HepG2 (cell line): ENCODE results near the gene CCDC17. TPM values are rescaled to one million over a fixed set of nuclear protein-coding genes. Genes with fewer than 3 reads are reported as not detected.

ENCODE experiments used
- ATAC-seq: fragments of 200-7000 bp; cut with Tn5 transposase; 3 replicates; pipeline ENCODE4 v1.9.1; 2020; ENCODE audit warnings: mild to moderate bottlenecking, moderate library complexity
- BruUV-seq: library from RNA; stranded (reverse); fragments of 400-500 nt; replicated peaks from 2 replicates; lab custom pipeline; 2021; lab: Mats Ljungman, UMichigan
- CTCF ChIA-PET: fragments of 300-600 bp; formaldehyde crosslinking; extraction: SDS; loops from one replicate; lab custom pipeline; 2021; ENCODE audit warnings: low total read pairs, inconsistent platforms, low intra/inter-chr PET ratio; lab: Yijun Ruan, JAX
- POLR2A ChIA-PET: fragments of 350-600 bp; sonication (Branson Sonifier 250); formaldehyde crosslinking; loops from one replicate; lab custom pipeline; 2020; ENCODE audit warnings: antibody characterized with exemption, inconsistent platforms; lab: Yijun Ruan, JAX
- DNase-seq: peaks from one replicate; pipeline ENCODE4 v3.0.0-alpha.2; 2015; ENCODE audit warnings: low spot score
- FAIRE-seq: peaks from 3 replicates; lab custom pipeline; 2011; peaks lifted over from hg19 to GRCh38; lab: Jason Lieb, UNC
- H2AFZ ChIP-seq: one replicate; pipeline ENCODE4 v1.6.1; 2011; ENCODE audit warnings: low read length, inconsistent platforms
- H3K27ac ChIP-seq: fragments of 300-600 bp; 3 replicates; pipeline ENCODE4 v1.8.0; 2011; ENCODE audit warnings: mixed run types, mild to moderate bottlenecking, mixed read lengths, low read length, inconsistent platforms; ENCODE audit not compliant: insufficient read depth; ENCODE audit errors: extremely low read length
- H3K27me3 ChIP-seq, 2 experiments: fragments of 200-600 bp in 1 of 2; 2 replicates in 1 of 2; 3 replicates in 1 of 2; pipeline versions ENCODE4 v1.6.0 to v1.8.0; 2011; ENCODE audit warnings: low read length in 2 of 2, mild to moderate bottlenecking in 2 of 2, moderate library complexity in 2 of 2, inconsistent platforms in 1 of 2; ENCODE audit not compliant: insufficient read depth in 2 of 2, control insufficient read depth in 1 of 2
- H3K36me3 ChIP-seq, 2 experiments: fragments of 200-600 bp in 1 of 2; replicated peaks in 1 of 2; 2 replicates in 1 of 2; 3 replicates in 1 of 2; pipeline versions ENCODE4 v1.5.1 to v1.8.0; 2011; ENCODE audit warnings: low read length in 2 of 2, inconsistent platforms in 1 of 2; ENCODE audit not compliant: insufficient read depth in 2 of 2, control insufficient read depth in 1 of 2
- H3K4me1 ChIP-seq: 2 replicates; pipeline ENCODE4 v1.5.1; 2012; ENCODE audit warnings: low read length, inconsistent platforms; ENCODE audit not compliant: insufficient read depth
- H3K4me2 ChIP-seq: 2 replicates; pipeline ENCODE4 v1.6.0; 2011; ENCODE audit warnings: low read depth, low read length, inconsistent platforms
- H3K4me3 ChIP-seq, 3 experiments: fragments of 200-600 bp in 1 of 3; sonication (generic), shearing (Covaris generic) in 1 of 3; replicated peaks in 1 of 3; 2 replicates each; pipeline ENCODE4 v1.5.1; 2011 to 2016; ENCODE audit warnings: low read length in 3 of 3, inconsistent platforms in 2 of 3, low read depth in 2 of 3, mild to moderate bottlenecking in 2 of 3, control low read depth in 1 of 3, mixed read lengths in 1 of 3; ENCODE audit not compliant: insufficient read depth in 1 of 3
- H3K79me2 ChIP-seq: one replicate; pipeline ENCODE4 v1.6.1; 2011; ENCODE audit warnings: low read length, inconsistent platforms; ENCODE audit not compliant: insufficient read depth
- H3K9ac ChIP-seq: 2 replicates; pipeline ENCODE4 v1.6.0; 2011; ENCODE audit warnings: mild to moderate bottlenecking, low read depth, low read length, inconsistent platforms; ENCODE audit not compliant: insufficient read depth
- H3K9me3 ChIP-seq: 2 replicates; pipeline ENCODE4 v1.5.1; 2012; ENCODE audit warnings: mild to moderate bottlenecking, low read length
- H4K20me1 ChIP-seq: 2 replicates; pipeline ENCODE4 v1.6.0; 2011; ENCODE audit warnings: inconsistent platforms, mild to moderate bottlenecking, low read length, moderate library complexity; ENCODE audit not compliant: insufficient read depth
- CENPBD1 ChIP-seq: sonication (generic); formaldehyde crosslinking; IDR thresholded peaks from 2 replicates; pipeline ENCODE4 v1.8.0; 2022; ENCODE audit warnings: missing genetic modification reagents, low read depth, mild to moderate bottlenecking, borderline replicate concordance
- HCFC1 ChIP-seq: fragments of 150-350 bp; IDR thresholded peaks from 2 replicates; pipeline ENCODE4 v1.6.1; 2014; ENCODE audit warnings: low read depth, low read length
- HES4 ChIP-seq: sonication (generic); formaldehyde crosslinking; IDR thresholded peaks from 2 replicates; pipeline ENCODE4 v1.9.0; 2021; ENCODE audit warnings: mild to moderate bottlenecking, missing genetic modification reagents, borderline replicate concordance
- HOXA3 ChIP-seq: sonication (generic); formaldehyde crosslinking; IDR thresholded peaks from 2 replicates; pipeline ENCODE4 v1.5.0; 2020; ENCODE audit warnings: missing genetic modification reagents
- HOXA5 ChIP-seq: sonication (generic); formaldehyde crosslinking; IDR thresholded peaks from 2 replicates; pipeline ENCODE4 v1.4.0; 2020; ENCODE audit warnings: missing genetic modification reagents
- NFYC ChIP-seq: IDR thresholded peaks from 2 replicates; pipeline ENCODE4 v1.6.1; 2016; ENCODE audit warnings: missing genetic modification reagents, missing compliant biosample characterization
- PHF20 ChIP-seq: sonication (generic); formaldehyde crosslinking; IDR thresholded peaks from 2 replicates; pipeline ENCODE4 v1.5.0; 2020; ENCODE audit warnings: mild to moderate bottlenecking, missing genetic modification reagents
- SMARCC2 ChIP-seq: fragments of 450-650 bp; IDR thresholded peaks from 2 replicates; pipeline ENCODE4 v1.6.1; 2017; ENCODE audit warnings: antibody characterized with exemption, mild to moderate bottlenecking
- TGIF2 ChIP-seq: IDR thresholded peaks from 2 replicates; pipeline ENCODE4 v1.6.1; 2016; ENCODE audit warnings: control low read depth, missing compliant biosample characterization
- YEATS4 ChIP-seq: sonication (generic); formaldehyde crosslinking; IDR thresholded peaks from 2 replicates; pipeline ENCODE4 v1.4.0; 2020; ENCODE audit warnings: missing genetic modification reagents, borderline replicate concordance
- ZBTB38 ChIP-seq: sonication (generic); formaldehyde crosslinking; IDR thresholded peaks from 2 replicates; pipeline ENCODE4 v1.5.1; 2020; ENCODE audit warnings: mild to moderate bottlenecking, missing genetic modification reagents
- ZC3H13 ChIP-seq: sonication (generic); formaldehyde crosslinking; IDR thresholded peaks from 2 replicates; pipeline ENCODE4 v1.8.1; 2023; ENCODE audit warnings: mild to moderate bottlenecking, missing genetic modification reagents, moderate library complexity
- ZNF335 ChIP-seq: sonication (generic); formaldehyde crosslinking; IDR thresholded peaks from 2 replicates; pipeline ENCODE4 v1.4.0; 2020; ENCODE audit warnings: missing genetic modification reagents
- ZNF383 ChIP-seq: sonication (generic); formaldehyde crosslinking; IDR thresholded peaks from 2 replicates; pipeline ENCODE4 v1.4.0; 2020; ENCODE audit warnings: missing genetic modification reagents, mild to moderate bottlenecking, borderline replicate concordance
- ZNF570 ChIP-seq: sonication (generic); formaldehyde crosslinking; IDR thresholded peaks from 2 replicates; pipeline ENCODE4 v1.4.0; 2020; ENCODE audit warnings: mild to moderate bottlenecking, missing genetic modification reagents, borderline replicate concordance
- ZNF788 ChIP-seq: sonication (generic); formaldehyde crosslinking; IDR thresholded peaks from 2 replicates; pipeline ENCODE4 v1.5.0; 2020; ENCODE audit warnings: mild to moderate bottlenecking, missing genetic modification reagents, borderline replicate concordance
- WGBS: methylation state at CpG from one replicate; pipeline ENCODE4 v1.1.6; 2017; ENCODE audit warnings: low lambda C conversion rate; 5-methylcytosine and 5-hydroxymethylcytosine counted together
- in situ Hi-C: cut with HindIII; loops from 2 replicates; pipeline ENCODE4 v1.10.0; 2017; ENCODE audit warnings: low pct_unique_long_range_greater_than_20kb; ENCODE audit not compliant: extremely low pct_ligation_motif_present
- intact Hi-C: fragments of 100-400 bp; cut with micrococcal nuclease; formaldehyde crosslinking; loops from one replicate; pipeline ENCODE4 v1.10.0; 2022; ENCODE audit not compliant: unreplicated experiment
- polyA plus RNA-seq, 8 experiments: library from polyadenylated mRNA; depleted of rRNA in 3 of 8; stranded (reverse) in 7 of 8; unstranded in 1 of 8; fragments of >200 nt; fragmentation: Illumina TruSeq in 4 of 8; extraction: Trizol in 4 of 8; gene quantifications; 2 replicates each; pipeline versions ENCODE4 v1.2.1 to v1.2.3, GENCODE V29; 2011 to 2016; ENCODE audit warnings: low read depth in 4 of 8, missing spikeins in 1 of 8, mixed read lengths in 1 of 8; ENCODE audit not compliant: insufficient read depth in 1 of 8
- total RNA-seq, 5 experiments: library from RNA; depleted of rRNA; stranded (reverse); fragments of >200 nt; fragmentation: Illumina TruSeq; extraction: Trizol; gene quantifications; 2 replicates each; pipeline ENCODE4 v1.2.3, GENCODE V29; 2016; ENCODE audit warnings: low read depth in 1 of 5
- TF ChIP-seq, protein P1 (sequence below): sonication (generic); formaldehyde crosslinking; IDR thresholded peaks from 2 replicates; pipeline ENCODE4 v1.8.0; 2022; ENCODE audit warnings: low read depth, missing genetic modification reagents
- TF ChIP-seq, protein P2 (sequence below): sonication (generic); formaldehyde crosslinking; IDR thresholded peaks from 2 replicates; pipeline ENCODE4 v1.8.1; 2023; ENCODE audit warnings: mild to moderate bottlenecking, missing genetic modification reagents, borderline replicate concordance
- TF ChIP-seq, protein P3 (sequence below): sonication (generic); formaldehyde crosslinking; IDR thresholded peaks from 2 replicates; pipeline ENCODE4 v1.4.0; 2020; ENCODE audit warnings: mild to moderate bottlenecking, missing genetic modification reagents

CCDC17 gene
- total and polyA plus RNA-seq, 2 of the 13 experiments (the other 11 are each of a cell fraction or from before 2014, with no cell fraction given), result 1.5 to 3.3 TPM

DNA sequence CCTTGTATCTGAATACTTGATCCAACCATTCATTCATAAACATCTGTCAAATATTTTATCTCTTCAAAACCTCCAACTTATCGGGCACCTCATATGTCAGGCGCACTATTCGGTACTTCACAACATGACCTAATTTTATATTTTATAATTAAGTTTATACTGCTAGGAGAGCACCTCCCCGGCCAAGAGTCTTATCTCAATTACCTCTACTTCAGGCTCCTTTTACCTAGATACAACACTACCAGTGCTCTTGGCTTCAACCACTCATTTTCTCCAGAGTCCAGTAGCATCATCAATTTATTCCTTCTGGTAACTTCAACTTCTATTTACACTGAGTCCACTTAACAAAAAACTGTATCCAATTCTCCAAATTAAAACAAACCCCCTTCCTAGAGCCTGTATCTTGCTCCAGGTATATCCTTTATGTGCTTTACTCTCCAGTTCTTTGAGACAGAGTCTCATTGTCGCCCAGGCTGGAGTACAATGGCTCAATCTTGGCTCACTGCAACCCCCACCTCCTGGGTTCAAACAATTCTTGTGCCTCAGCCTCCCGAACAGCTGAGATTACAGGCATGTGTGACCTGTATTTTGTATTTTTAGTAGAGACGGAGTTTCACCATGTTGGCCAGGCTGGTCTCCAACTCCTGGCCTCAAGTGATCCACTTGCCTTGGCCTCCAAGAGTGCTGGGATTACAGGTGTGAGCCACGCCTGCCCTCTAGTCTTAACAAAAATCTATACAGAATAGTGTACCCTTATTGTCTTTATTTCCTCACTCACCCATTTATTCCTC, 43.7 kb upstream of the CCDC17 start (continued):
- TF ChIP-seq, protein P1, sequence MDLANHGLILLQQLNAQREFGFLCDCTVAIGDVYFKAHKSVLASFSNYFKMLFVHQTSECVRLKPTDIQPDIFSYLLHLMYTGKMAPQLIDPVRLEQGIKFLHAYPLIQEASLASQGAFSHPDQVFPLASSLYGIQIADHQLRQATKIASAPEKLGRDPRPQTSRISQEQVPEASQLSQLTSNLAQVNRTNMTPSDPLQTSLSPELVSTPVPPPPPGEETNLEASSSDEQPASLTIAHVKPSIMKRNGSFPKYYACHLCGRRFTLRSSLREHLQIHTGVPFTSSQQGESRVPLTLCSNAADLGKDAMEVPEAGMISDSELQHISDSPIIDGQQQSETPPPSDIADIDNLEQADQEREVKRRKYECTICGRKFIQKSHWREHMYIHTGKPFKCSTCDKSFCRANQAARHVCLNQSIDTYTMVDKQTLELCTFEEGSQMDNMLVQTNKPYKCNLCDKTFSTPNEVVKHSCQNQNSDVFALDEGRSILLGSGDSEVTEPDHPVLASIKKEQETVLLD (CRISPR knock-in tag), result no peak
- TF ChIP-seq HOXA5 (CRISPR knock-in tag) (no peak), PHF20 (no peak), ZBTB38 (CRISPR knock-in tag) (no peak), YEATS4 (CRISPR knock-in tag) (no peak), HES4 (CRISPR knock-in tag) (no peak), NFYC (CRISPR knock-in tag) (no peak)

DNA sequence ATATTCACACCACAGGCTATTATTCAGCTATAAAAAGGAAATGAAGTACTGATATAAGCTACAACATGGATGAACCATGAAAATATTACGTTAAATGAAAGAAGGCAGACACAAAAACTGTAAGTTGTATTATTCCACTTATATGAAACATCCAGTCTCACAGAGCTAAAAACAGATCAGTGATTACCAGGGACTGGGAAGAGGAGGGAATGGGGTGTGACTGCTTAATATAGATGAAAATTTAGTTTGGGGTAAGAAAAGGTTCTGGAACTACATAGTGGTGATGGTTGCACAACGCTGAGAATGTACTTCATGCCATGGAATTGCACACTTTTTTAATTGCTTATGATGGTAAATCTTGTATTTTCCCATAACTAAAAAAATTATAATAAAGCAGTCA, 43.0 kb upstream of the CCDC17 start:
- Histone ChIP-seq H3K9me3 (no peaks in the 10 kb centered on the region), H3K36me3 (peaks cover 0 to 7% of the 10 kb centered on the region in 2 experiments; a peak in 1 of 5 replicates), H3K27ac (no peak overlapping the region), H4K20me1 (peaks cover 89% of the 10 kb centered on the region), H3K9ac (no peak overlapping the region), H3K4me3 (no peak overlapping the region), H3K4me2 (no peak overlapping the region), H3K4me1 (peaks cover 24% of the 10 kb centered on the region), H2AFZ (no peak overlapping the region), H3K79me2 (peaks cover 96% of the 10 kb centered on the region), H3K27me3 (no peaks in the 10 kb centered on the region)
- no TSS peak for BruUV-seq
- ChIA-PET CTCF (no interaction called here), POLR2A (interaction anchor here (1.6 kb wide), 1 partner anchor 20 kb away, joined by 3 read pairs; no protein-coding TSS in a partner anchor)
- intact Hi-C loops (no loop called here), in situ Hi-C loops (no loop called here)
- FAIRE-seq (no peak), ATAC-seq (no peak), DNase-seq (no peak)
- WGBS, result 97% methylated on average over 2 of the region's 2 CpGs
- no peak for TF ChIP-seq HOXA3 (CRISPR knock-in tag)
- no peak for TF ChIP-seq ZNF335 (CRISPR knock-in tag)
- TF ChIP-seq HCFC1, result no peak
- no peak for TF ChIP-seq TGIF2
- TF ChIP-seq, protein P2, sequence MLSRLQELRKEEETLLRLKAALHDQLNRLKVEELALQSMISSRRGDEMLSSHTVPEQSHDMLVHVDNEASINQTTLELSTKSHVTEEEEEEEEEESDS (CRISPR knock-in tag), result no peak
- TF ChIP-seq ZC3H13, result no peak
- no peak for TF ChIP-seq ZNF383
- TF ChIP-seq ZNF570 (CRISPR knock-in tag), result no peak
- TF ChIP-seq CENPBD1 (CRISPR knock-in tag), result no peak
- TF ChIP-seq SMARCC2, result no peak
- no peak for TF ChIP-seq ZNF788
- TF ChIP-seq, protein P3, sequence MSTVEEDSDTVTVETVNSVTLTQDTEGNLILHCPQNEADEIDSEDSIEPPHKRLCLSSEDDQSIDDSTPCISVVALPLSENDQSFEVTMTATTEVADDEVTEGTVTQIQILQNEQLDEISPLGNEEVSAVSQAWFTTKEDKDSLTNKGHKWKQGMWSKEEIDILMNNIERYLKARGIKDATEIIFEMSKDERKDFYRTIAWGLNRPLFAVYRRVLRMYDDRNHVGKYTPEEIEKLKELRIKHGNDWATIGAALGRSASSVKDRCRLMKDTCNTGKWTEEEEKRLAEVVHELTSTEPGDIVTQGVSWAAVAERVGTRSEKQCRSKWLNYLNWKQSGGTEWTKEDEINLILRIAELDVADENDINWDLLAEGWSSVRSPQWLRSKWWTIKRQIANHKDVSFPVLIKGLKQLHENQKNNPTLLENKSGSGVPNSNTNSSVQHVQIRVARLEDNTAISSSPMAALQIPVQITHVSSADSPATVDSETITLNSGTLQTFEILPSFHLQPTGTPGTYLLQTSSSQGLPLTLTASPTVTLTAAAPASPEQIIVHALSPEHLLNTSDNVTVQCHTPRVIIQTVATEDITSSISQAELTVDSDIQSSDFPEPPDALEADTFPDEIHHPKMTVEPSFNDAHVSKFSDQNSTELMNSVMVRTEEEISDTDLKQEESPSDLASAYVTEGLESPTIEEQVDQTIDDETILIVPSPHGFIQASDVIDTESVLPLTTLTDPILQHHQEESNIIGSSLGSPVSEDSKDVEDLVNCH (CRISPR knock-in tag), result no peak
